NCI-H1048 (cell line): ENCODE data around the gene NDUFA1.
"Not testable (repeated sequence)": the region's sequence is repeated elsewhere in the genome, so short reads cannot be mapped to it uniquely, and the experiment has no call there.

Experiments
- DNase-seq: peaks from one replicate; lab custom pipeline; 2025; lab: John Stamatoyannopoulos, UW

The NDUFA1 gene

DNA sequence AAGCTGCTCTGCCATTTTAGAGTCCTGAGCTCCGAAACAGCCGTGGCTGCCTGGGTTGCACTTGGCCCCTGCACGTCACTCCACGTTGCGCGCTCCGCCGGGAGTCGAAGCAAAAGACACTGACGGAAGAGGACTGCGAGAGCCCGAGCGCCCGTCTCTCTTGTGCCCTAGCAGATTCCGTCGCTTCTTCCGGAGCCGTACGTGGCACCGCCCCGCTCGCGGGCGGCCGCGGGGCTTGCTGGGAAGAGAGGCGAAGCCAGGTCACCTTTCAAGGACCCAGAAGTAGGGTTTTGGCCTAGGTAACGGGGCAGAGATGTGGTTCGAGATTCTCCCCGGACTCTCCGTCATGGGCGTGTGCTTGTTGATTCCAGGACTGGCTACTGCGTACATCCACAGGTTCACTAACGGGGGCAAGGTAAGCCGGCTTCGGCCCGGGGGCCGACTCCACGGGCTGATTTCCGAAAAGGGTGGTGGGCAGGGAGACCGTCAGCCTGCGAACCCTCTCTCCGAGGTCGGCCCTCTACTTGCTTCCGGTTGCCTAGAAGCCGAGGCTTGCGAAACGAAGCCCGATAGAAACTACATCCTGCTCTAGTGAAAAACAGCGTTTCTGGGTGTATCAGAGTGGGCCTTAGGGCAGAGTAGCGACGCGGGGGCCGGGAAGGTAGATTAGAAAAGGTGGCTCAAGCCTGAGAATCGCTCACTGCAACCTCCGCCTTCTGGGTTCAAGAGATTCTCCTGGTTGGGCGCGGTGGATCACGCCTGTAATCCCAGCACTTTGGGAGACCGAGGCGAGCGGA lies at the start of gene NDUFA1, which contains the start of gene RNF113A:
TSS of gene NDUFA1 (plus strand) at position 234 of the 797 bp plus-strand sequence. CDS start at position 314, 80 bp downstream.
TSS of gene RNF113A (minus strand) at position 135 of the 797 bp plus-strand sequence. CDS start at position 15, 120 bp downstream.
- peak; percentile 60 for DNase-seq

- DNase-seq: not testable (repeated sequence)
These were observed 47.4 kb upstream of the NDUFA1 start for GRCh38 chrX:119824221-119824620.

GRCh38 chrX:119826399-119826959 lies 45.2 kb upstream of the NDUFA1 start:
- DNase-seq: no peak

DNA sequence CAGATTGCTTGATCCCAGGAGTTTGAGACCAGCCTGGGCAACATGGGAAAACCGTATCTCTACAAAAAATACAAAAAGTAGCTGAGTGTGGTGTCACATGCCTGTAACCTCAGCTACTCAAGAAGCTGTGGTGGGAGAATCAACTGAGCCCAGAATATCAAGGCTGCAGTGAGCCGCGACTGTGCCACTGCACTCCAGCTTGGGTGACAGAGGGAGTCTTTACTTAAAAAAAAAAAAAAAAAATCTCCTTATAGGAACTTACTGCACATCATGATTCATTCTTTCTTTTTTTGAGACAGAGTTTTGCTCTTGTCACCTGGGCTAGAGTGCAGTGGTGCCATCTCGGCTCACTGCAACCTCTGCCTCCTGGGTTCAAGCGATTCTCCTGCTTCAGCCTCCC lies 43.2 kb upstream of the NDUFA1 start:
- DNase-seq: no peak

DNA sequence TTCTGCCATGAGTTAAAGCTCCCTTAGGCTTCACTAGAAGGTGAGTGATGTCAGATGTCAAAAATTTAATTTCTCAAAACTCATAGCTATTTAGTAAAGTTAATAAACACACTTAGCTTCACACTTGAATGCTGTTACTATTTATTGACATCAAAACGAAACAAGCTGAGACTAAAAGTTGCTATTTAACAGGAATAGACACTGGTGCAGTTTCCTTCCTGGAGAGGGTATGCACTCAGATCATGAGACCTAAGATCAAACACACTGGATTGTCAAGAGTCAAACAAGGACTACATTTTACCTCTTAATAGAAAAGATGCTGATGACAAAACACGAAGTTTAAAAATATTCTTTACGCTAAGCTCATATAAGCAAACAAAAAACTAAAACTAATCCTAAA lies 37.7 kb upstream of the NDUFA1 start:
- no peak for DNase-seq

DNA sequence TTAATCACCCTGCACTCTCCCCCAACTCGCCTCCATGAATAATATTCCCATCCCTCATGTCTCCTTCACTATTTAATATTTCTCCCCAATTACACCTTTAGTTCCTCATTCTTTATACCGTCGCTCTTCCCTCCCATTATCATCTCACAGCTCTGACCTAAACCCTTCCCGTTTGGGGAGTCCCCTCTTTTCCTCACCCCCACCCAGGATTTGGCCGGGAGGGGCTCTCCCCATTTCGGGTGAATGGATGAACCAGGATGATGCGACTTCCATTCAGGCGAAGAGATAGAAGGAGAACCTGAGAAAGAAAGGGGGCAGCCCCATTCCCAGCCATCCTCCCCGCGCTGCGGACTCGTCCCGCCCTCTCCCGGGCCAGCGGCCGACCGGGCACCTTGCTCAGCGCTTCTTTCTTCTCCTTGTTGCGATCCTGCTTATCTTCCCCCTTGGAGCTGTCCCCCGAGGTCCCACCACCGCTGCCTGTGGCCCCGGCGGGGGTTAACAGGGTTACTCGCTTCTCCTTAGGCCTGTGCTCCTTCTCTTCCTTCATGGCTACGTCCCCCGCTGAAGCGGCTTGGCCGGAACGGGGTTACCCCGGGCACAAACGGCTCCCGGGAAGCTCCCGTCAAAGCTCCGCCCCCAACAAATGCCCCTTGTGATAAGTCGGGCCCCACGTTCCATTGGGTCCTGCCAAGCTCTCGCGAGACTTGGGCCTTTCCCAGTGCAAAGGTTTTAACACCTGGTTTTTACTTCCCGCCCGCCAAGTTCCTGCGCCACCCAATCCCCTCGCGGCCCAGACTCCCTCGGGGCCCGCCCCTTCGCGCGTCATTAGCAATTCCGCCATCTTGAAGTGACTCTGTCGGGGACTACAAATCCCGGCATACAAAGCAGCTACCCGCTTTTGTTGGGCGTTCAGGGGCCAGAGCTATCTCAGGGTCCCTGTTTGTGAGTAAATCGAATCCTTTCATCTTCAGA lies 19.0 kb upstream of the NDUFA1 start, which contains the start of gene UPF3B:
TSS of gene UPF3B (minus strand) at position 582 of the 972 bp plus-strand sequence. CDS start at position 547, 35 bp downstream.
- peak; percentile 88 for DNase-seq

- DNase-seq: no peak
These were observed 18.2 kb upstream of the NDUFA1 start for GRCh38 chrX:119853444-119853843.

GRCh38 chrX:119870626-119871131 lies 953 bp upstream of the NDUFA1 start:
- no peak for DNase-seq

GRCh38 chrX:119871245-119871598 lies 410 bp upstream of the NDUFA1 start:
- no peak for DNase-seq

DNA sequence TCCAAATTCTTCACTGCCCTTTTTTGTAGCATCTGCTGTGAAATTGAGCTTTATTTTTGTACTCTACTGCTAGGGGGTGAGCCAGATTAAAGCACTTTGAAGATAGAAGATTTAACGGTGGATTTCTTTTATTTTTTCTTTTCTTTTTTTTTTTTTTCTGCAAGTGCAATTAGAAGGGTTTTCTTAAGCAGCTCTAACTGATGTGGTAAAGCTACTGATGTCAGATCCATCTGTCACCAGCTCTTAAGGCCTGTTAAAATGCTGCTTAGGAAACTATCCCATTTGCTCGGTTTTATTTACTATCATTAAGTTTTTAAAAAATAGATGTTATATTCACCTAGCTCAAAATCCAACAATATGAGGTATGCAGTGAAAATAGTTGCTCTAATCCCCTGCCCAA lies 7.1 kb downstream of the NDUFA1 start:
- DNase-seq: no peak

DNA sequence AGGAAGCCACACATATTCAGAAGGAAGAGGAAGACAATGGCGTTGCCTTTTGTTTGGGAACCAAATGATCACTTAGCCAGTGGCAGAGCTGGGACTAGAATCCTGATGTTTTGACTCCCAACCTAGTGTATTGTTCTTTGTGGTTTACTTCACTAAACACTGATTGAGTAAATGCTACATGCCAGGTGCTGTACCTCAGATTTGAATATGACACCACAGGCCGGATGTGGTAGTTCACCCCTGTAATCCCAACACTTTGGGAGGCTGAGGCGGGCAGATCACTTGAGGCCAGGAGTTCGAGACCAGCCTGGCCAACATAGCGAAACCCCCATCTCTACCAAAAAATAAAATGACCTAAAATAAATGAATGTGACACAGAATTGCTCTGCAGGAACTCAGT lies 8.4 kb downstream of the NDUFA1 start:
- no peak for DNase-seq

GRCh38 chrX:119880552-119881437 lies 9.2 kb downstream of the NDUFA1 start:
- no peak for DNase-seq

DNA sequence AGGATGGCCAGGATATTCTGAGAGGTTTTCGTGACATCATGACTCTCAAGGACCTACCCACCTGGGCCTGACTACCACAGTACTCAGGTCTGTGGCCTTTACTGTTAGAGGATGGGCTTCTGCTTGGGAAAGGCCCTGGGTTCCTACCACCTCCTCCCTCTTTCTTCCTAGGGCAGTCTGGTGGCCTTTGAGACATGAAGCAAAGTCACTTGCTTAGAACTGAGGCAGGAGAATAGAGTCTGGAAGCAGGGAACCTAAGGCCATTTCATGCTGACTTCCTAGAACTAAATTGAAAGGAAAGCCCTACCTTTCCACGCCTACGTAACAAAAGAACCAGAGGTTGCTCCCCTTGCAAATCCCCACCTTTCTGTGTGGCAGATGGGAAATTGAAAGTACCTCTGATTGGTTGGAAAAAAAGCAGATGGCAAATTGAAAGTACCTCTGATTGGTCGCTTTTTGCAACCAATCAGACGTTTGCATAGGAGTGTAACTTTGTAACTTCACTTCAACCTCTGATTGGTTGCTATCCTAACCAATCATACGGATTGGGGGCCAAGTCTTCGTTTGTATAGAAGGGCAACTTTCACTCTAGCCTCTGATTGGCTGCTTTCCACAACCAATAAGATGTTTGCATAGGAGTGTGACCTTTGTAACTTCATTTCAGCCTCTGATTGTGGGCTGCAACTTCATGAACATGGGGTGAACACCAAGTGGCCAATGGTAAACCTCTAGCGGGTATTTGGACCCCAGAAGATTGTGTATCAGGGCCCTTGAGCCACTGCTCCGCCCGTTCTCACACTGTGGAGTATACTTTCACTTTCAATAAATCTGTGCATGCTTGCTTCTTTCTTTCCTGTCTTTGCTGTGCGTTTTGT lies 14.2 kb downstream of the NDUFA1 start:
- no peak for DNase-seq

DNA sequence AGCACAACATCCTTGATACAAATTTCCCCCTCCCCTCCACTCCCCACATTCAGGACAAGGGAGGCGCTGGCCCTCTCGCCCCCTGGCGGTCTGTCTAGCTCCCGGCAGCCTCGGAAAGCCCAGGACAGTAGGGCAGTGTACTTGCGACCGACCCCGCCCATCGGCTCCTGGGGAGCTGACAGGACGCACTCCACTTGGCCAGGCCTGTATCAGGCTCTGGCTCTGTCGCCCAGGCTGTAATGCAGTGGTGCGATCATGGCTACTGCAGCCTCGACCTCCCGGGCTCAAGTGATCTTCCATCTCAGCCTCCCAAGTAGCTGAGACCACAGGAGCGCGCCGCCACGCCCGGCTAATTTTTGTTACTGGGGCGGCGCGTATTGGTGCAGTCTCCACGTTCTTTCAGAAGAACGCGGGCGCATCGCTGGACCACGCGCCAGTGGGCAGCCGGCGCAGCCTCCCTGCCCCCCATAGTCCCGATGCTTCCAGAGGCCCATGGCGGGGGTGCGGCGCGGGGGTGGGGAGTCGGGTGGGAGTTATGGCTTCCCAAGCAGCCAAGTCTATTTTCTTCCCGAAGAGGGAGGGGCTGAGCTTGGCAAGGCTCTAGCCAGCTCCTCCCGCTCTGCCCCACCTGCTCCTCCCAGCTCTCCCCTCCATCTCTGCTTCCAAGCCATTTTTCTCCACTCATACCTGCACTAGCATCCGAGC lies 16.2 kb downstream of the NDUFA1 start:
- DNase-seq: no peak

DNA sequence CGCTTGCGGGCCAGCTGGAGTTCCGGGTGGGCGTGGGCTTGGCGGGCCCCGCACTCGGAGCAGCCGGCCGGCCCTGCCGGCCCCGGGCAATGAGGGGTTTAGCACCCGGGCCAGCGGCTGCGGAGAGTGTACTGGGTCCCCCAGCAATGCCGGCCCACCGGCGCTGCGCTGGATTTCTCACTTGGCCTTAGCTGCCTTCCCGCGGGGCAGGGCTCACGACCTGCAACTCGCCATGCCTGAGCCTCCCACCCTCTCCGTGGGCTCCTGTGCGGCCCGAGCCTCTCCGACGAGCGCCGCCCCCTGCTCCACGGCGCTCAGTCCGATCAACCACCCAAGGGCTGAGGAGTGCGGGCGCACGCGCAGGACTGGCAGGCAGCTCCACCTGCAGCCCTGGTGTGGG lies 19.0 kb downstream of the NDUFA1 start:
- not testable (repeated sequence) for DNase-seq

DNA sequence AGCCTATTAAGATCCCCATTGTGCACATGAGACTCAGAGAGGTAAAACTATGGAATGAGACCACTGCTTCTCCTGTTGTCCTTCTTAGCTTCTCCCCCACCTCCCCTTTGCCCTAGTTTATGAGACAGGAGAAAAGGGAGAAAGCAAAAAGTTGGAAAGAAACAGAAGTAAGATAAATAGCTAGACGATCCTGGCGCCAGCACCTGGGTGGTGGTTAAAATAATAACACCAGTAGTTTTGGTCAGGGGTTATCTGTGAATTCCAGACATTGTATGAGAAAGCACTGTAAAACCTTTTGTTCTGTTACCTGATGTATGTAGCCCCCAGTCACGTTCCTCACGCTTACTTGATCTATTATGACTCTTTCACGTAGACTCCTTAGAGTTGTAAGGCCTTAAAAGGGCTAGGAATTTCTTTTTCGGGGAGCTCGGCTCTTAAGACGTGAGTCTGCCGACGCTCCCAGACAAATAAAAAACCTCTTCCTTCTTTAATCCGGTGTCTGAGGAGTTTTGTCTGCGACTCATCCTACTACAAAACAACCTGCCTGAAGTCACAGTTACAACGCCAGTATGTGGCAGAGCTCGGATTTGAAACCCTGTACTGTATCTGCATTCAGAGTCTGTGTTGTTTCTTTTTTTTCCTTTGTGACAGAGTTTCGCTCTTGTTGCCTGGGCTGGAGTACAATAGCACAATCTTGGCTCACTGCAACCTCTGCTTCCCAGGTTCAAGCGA lies 20.5 kb downstream of the NDUFA1 start:
- not testable (repeated sequence) for DNase-seq

- no peak for DNase-seq
These were observed 24.3 kb downstream of the NDUFA1 start, which contains the start of gene AKAP14 for GRCh38 chrX:119895843-119896326. Gene AKAP14, plus strand, starts transcription at chrX:119895893. Its CDS starts 7,331 bp downstream, at chrX:119903224.

DNA sequence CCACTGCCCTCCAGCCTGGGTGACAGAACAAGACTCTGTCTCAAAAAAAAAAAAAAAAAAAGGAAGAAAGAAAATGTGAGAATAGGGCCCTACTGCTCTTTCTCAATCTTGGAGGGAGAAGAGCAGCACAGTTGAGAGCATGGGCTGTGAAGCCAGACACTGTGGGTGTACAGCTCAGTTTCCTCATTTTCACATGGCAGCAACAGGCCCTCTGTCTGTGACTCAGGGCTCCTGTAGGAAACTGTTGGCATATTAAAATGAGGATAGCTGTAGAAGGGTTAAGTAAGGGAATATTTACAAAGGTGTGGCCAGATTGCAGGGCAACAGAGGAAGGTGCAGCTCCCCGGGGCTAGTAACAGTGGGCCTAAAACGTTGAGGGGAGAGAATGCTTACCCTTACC lies 27.5 kb downstream of the NDUFA1 start:
- DNase-seq: no peak
